HCT116 (cell line): ENCODE data around the gene IGF2BP1. TPM values are rescaled to one million over a fixed set of nuclear protein-coding genes. Genes with fewer than 3 reads are reported as not detected.

Source experiments
- ATAC-seq: fragments of 200-7000 bp; cut with Tn5 transposase; 2 replicates; pipeline ENCODE4 v1.9.1; 2020; ENCODE audit warnings: mild to moderate bottlenecking, moderate library complexity
- BruUV-seq: library from RNA; stranded (reverse); fragments of 400-500 nt; replicated peaks from 2 replicates; lab custom pipeline; 2021; lab: Mats Ljungman, UMichigan
- CTCF ChIA-PET: fragments of 300-600 bp; sonication (Branson Sonifier 250); formaldehyde crosslinking; loops from one replicate; lab custom pipeline; 2021; ENCODE audit warnings: antibody characterized with exemption; lab: Charles Lee
- POLR2A ChIA-PET: fragments of 300-600, 350-600 bp; sonication (Branson Sonifier 250); formaldehyde crosslinking; loops from one replicate; lab custom pipeline; 2021; ENCODE audit warnings: antibody characterized with exemption; lab: Charles Lee
- RAD21 ChIA-PET, 2 experiments: fragments of 300-600 bp; sonication (Branson Sonifier 250); formaldehyde crosslinking; loops; one replicate each; lab custom pipeline; 2023; ENCODE audit warnings: low total read pairs in 2 of 2; ENCODE audit not compliant: uncharacterized antibody in 2 of 2, unreplicated experiment in 2 of 2, low non-redundant PET in 1 of 2; lab: Charles Lee
- DNase-seq: peaks from one replicate; pipeline ENCODE4 v3.0.0-alpha.2; 2010; ENCODE audit warnings: low read depth, low spot score
- H2AFZ ChIP-seq: fragments of 200-600 bp; shearing (Covaris generic), sonication (generic); 2 replicates; pipeline ENCODE4 v1.6.1; 2017; ENCODE audit warnings: low read depth, mixed run types, mixed read lengths, antibody characterized with exemption, low read length; ENCODE audit not compliant: poor library complexity, severe bottlenecking
- H3K27ac ChIP-seq: 2 replicates; pipeline ENCODE4 v1.5.1; 2012; ENCODE audit warnings: low read depth, low read length
- H3K27me3 ChIP-seq: fragments of 200-600 bp; sonication (generic); 2 replicates; pipeline ENCODE4 v1.6.1; 2016; ENCODE audit warnings: mixed run types, low read length, mixed read lengths; ENCODE audit not compliant: insufficient read depth
- H3K36me3 ChIP-seq, 2 experiments: fragments of 200-500 bp in 1 of 2; fragments of 200-600 bp in 1 of 2; sonication (Bioruptor generic) in 1 of 2; sonication (generic) in 1 of 2; 2 replicates each; pipeline versions ENCODE4 v1.5.1 to v1.6.1; 2014 to 2016; ENCODE audit warnings: low read length in 2 of 2, inconsistent platforms in 1 of 2, mixed read lengths in 1 of 2, mixed run types in 1 of 2; ENCODE audit not compliant: insufficient read depth in 2 of 2, control insufficient read depth in 1 of 2
- H3K4me1 ChIP-seq, 2 experiments: fragments of 200-600 bp in 1 of 2; sonication (generic) in 1 of 2; 2 replicates each; pipeline versions ENCODE4 v1.5.1 to v1.6.1; 2012 to 2017; ENCODE audit warnings: low read length in 2 of 2, inconsistent platforms in 1 of 2, mild to moderate bottlenecking in 1 of 2, mixed read lengths in 1 of 2, mixed run types in 1 of 2, moderate library complexity in 1 of 2; ENCODE audit not compliant: insufficient read depth in 2 of 2, control insufficient read depth in 1 of 2
- H3K4me2 ChIP-seq: fragments of 200-600 bp; sonication (generic); 2 replicates; pipeline ENCODE4 v1.6.1; 2017; ENCODE audit warnings: mixed run types, low read length, mixed read lengths
- H3K4me3 ChIP-seq, 2 experiments: fragments of 200-600 bp in 1 of 2; sonication (generic) in 1 of 2; replicated peaks in 1 of 2; 2 replicates each; pipeline ENCODE4 v1.5.1; 2011 to 2016; ENCODE audit warnings: low read length in 2 of 2, control low read depth in 1 of 2, low read depth in 1 of 2, mild to moderate bottlenecking in 1 of 2, mixed read lengths in 1 of 2, mixed run types in 1 of 2
- H3K79me2 ChIP-seq: fragments of 200-600 bp; sonication (generic); 2 replicates; pipeline ENCODE4 v1.6.1; 2017; ENCODE audit warnings: mild to moderate bottlenecking, mixed run types, low read length, moderate library complexity, mixed read lengths; ENCODE audit not compliant: insufficient read depth
- H3K9ac ChIP-seq: fragments of 200-600 bp; sonication (generic); 2 replicates; pipeline ENCODE4 v1.6.1; 2016; ENCODE audit warnings: low read length, mixed read lengths
- H3K9me2 ChIP-seq: fragments of 200-600 bp; sonication (generic), shearing (Covaris generic); 2 replicates; pipeline ENCODE4 v1.6.1; 2017; ENCODE audit warnings: mixed run types, mild to moderate bottlenecking, moderate library complexity; ENCODE audit not compliant: insufficient read depth
- H3K9me3 ChIP-seq, 2 experiments: fragments of 200-500 bp in 1 of 2; fragments of 200-600 bp in 1 of 2; sonication (Bioruptor generic) in 1 of 2; sonication (generic) in 1 of 2; 2 replicates each; pipeline ENCODE4 v1.6.1; 2014 to 2017; ENCODE audit warnings: low read length in 2 of 2, mixed read lengths in 2 of 2, inconsistent platforms in 1 of 2, low read depth in 1 of 2, mild to moderate bottlenecking in 1 of 2, mixed run types in 1 of 2, moderate library complexity in 1 of 2; ENCODE audit not compliant: control insufficient read depth in 1 of 2, insufficient read depth in 1 of 2
- H4K20me1 ChIP-seq: fragments of 200-600 bp; sonication (generic), shearing (Covaris generic); 2 replicates; pipeline ENCODE4 v1.6.1; 2017; ENCODE audit warnings: mixed run types, mild to moderate bottlenecking, moderate library complexity; ENCODE audit not compliant: insufficient read depth
- ATF3 ChIP-seq: IDR thresholded peaks from 2 replicates; pipeline ENCODE4 v1.6.1; 2012
- CBX3 ChIP-seq: IDR thresholded peaks from 2 replicates; pipeline ENCODE4 v1.6.1; 2012; ENCODE audit warnings: low read depth
- CEBPB ChIP-seq: IDR thresholded peaks from 2 replicates; pipeline ENCODE4 v1.6.1; 2012; ENCODE audit warnings: low read depth
- ELF1 ChIP-seq: IDR thresholded peaks from 2 replicates; pipeline ENCODE4 v1.6.1; 2012; ENCODE audit warnings: low read depth, borderline replicate concordance
- EZH2 ChIP-seq: fragments of 200-600 bp; sonication (generic); IDR thresholded peaks from 2 replicates; pipeline ENCODE4 v1.6.1; 2017; ENCODE audit warnings: antibody characterized with exemption, mixed run types
- EZH2phosphoT487 ChIP-seq: fragments of 200-600 bp; IDR thresholded peaks from 2 replicates; pipeline ENCODE4 v1.6.1; 2018; ENCODE audit warnings: antibody characterized with exemption, borderline replicate concordance
- FOSL1 ChIP-seq: IDR thresholded peaks from 2 replicates; pipeline ENCODE4 v1.6.1; 2012; ENCODE audit warnings: low read depth
- JUND ChIP-seq: IDR thresholded peaks from 2 replicates; pipeline ENCODE4 v1.6.1; 2012
- MAX ChIP-seq: IDR thresholded peaks from 2 replicates; pipeline ENCODE4 v1.6.1; 2012
- POLR2A ChIP-seq: IDR thresholded peaks from 2 replicates; pipeline ENCODE4 v1.7.0; 2011; ENCODE audit warnings: borderline replicate concordance; ENCODE audit not compliant: insufficient read depth, insufficient read length; ENCODE audit errors: extremely low read depth
- POLR2AphosphoS5 ChIP-seq: IDR thresholded peaks from 2 replicates; pipeline ENCODE4 v1.6.1; 2011; ENCODE audit warnings: mild to moderate bottlenecking, low read depth, low read length, moderate library complexity
- REST ChIP-seq: IDR thresholded peaks from 2 replicates; pipeline ENCODE4 v1.6.1; 2012; ENCODE audit warnings: low read depth
- SIN3A ChIP-seq: IDR thresholded peaks from 2 replicates; pipeline ENCODE4 v1.6.1; 2012; ENCODE audit warnings: low read depth
- TCF7L2 ChIP-seq: IDR thresholded peaks from 2 replicates; pipeline ENCODE4 v1.7.0; 2011; ENCODE audit warnings: borderline replicate concordance, inconsistent platforms; ENCODE audit not compliant: insufficient read depth, insufficient read length; ENCODE audit errors: extremely low read depth
- YY1 ChIP-seq: IDR thresholded peaks from 2 replicates; pipeline ENCODE4 v1.6.1; 2011; ENCODE audit warnings: low read length, low read depth, moderate library complexity, mild to moderate bottlenecking; ENCODE audit not compliant: insufficient replicate concordance; ENCODE audit errors: extremely low read depth
- ZBTB33 ChIP-seq: IDR thresholded peaks from 2 replicates; pipeline ENCODE4 v1.6.1; 2011; ENCODE audit warnings: mild to moderate bottlenecking, low read length, moderate library complexity; ENCODE audit not compliant: insufficient replicate concordance; ENCODE audit errors: extremely low read depth
- ZFX ChIP-seq: fragments of 450-650 bp; IDR thresholded peaks from 2 replicates; pipeline ENCODE4 v1.6.1; 2017
- ZNF274 ChIP-seq: fragments of 200-500 bp; sonication (Bioruptor generic); IDR thresholded peaks from 2 replicates; pipeline ENCODE4 v1.6.1; 2014; ENCODE audit warnings: mild to moderate bottlenecking, low read depth, low read length, inconsistent platforms
- intact Hi-C: fragments of 100-400 bp; cut with micrococcal nuclease; formaldehyde crosslinking; loops from 2 replicates; pipeline ENCODE4 v1.10.0; 2022
- total RNA-seq: library from RNA; stranded (reverse); gene quantifications from one replicate; pipeline ENCODE4 v1.2.1, GENCODE V29; 2021; ENCODE audit not compliant: unreplicated experiment

The IGF2BP1 gene
- total RNA-seq, 1 experiment from 2014 or later = 0.91 TPM

GRCh38 chr17:49071106-49071505, 73.9 kb downstream of the IGF2BP1 start:
- H3K79me2 ChIP-seq = no peaks in the 10 kb centered on the region
- POLR2A ChIA-PET = no interaction called here
- H2AFZ ChIP-seq = no peak overlapping the region
- CTCF ChIA-PET = no interaction called here
- H3K27ac ChIP-seq = no peak overlapping the region
- H3K27me3 ChIP-seq = no peaks in the 10 kb centered on the region
- H4K20me1 ChIP-seq = no peaks in the 10 kb centered on the region
- H3K36me3 ChIP-seq = no peaks in the 10 kb centered on the region
- TF ChIP-seq ATF3 = no peak
- no peak for TF ChIP-seq ELF1
- TF ChIP-seq YY1 = no peak
- no peak for TF ChIP-seq CEBPB
- no peak for TF ChIP-seq FOSL1
- no peak for TF ChIP-seq CBX3
- TF ChIP-seq TCF7L2 = no peak
- TF ChIP-seq EZH2 = no peak
- no peak for TF ChIP-seq POLR2AphosphoS5
- no peak for TF ChIP-seq ZNF274
- TF ChIP-seq EZH2phosphoT487 = no peak
- no peak for TF ChIP-seq SIN3A
- no peak for TF ChIP-seq JUND
- no peak for TF ChIP-seq REST
- no peak for TF ChIP-seq ZFX
- TF ChIP-seq ZBTB33 = no peak
- TF ChIP-seq MAX = no peak
- TF ChIP-seq POLR2A = no peak
- no peak overlapping the region for H3K4me3 ChIP-seq
- ATAC-seq (no peak), DNase-seq (no peak)
- RAD21 ChIA-PET = no interaction called here
- H3K9me3 ChIP-seq = no peaks in the 10 kb centered on the region
- no peak overlapping the region for H3K4me2 ChIP-seq
- H3K9ac ChIP-seq = no peak overlapping the region
- BruUV-seq = no TSS peak
- intact Hi-C loops = no loop called here
- H3K4me1 ChIP-seq = 0 out of 4 replicates have a peak, but pooled peaks cover 0 to 1% of the 10 kb centered on the region in 2 experiments
- H3K9me2 ChIP-seq = 0 out of 2 replicates have a peak, but pooled peaks cover 4% of the 10 kb centered on the region
